HFF-Myc (cell line): ENCODE measurements around the gene IL1RAPL2.

Experiments
- DNase-seq: peaks from one replicate; pipeline ENCODE4 v3.0.0-alpha.2; 2011; ENCODE audit warnings: low read depth; ENCODE audit errors: extremely low read depth
- H3K4me3 ChIP-seq: replicated peaks from 2 replicates; pipeline ENCODE4 v1.5.1; 2011; ENCODE audit warnings: low read depth, mild to moderate bottlenecking, control low read depth, low read length
- TF ChIP-seq, protein P1 (sequence below): IDR thresholded peaks from 2 replicates; pipeline ENCODE4 v1.5.1; 2012; ENCODE audit warnings: mild to moderate bottlenecking, low read depth, low read length, control low read depth; ENCODE audit errors: missing control alignments

IL1RAPL2 gene

DNA sequence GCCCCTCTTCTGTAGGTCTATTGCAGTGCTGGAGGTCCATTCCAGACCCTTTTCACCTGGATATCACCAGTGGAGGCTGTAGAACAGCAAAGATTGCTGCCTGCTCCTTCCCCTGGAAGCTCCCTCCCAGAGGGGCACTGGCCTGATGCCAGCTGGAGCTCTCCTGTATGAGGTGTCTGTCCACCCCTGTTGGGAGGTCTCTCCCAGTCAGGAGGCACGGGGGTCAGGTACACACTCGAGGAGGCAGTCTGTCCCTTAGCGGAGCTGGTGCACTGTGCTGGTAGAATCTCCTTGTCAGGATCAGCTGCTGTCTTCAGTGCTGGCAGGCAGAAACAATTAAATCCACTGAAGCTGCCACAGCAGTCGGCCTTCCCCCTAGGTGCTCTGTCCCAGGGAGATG is 276.6 kb downstream of the IL1RAPL2 start:
- TF ChIP-seq, protein P1, sequence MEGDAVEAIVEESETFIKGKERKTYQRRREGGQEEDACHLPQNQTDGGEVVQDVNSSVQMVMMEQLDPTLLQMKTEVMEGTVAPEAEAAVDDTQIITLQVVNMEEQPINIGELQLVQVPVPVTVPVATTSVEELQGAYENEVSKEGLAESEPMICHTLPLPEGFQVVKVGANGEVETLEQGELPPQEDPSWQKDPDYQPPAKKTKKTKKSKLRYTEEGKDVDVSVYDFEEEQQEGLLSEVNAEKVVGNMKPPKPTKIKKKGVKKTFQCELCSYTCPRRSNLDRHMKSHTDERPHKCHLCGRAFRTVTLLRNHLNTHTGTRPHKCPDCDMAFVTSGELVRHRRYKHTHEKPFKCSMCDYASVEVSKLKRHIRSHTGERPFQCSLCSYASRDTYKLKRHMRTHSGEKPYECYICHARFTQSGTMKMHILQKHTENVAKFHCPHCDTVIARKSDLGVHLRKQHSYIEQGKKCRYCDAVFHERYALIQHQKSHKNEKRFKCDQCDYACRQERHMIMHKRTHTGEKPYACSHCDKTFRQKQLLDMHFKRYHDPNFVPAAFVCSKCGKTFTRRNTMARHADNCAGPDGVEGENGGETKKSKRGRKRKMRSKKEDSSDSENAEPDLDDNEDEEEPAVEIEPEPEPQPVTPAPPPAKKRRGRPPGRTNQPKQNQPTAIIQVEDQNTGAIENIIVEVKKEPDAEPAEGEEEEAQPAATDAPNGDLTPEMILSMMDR = no peak

DNA sequence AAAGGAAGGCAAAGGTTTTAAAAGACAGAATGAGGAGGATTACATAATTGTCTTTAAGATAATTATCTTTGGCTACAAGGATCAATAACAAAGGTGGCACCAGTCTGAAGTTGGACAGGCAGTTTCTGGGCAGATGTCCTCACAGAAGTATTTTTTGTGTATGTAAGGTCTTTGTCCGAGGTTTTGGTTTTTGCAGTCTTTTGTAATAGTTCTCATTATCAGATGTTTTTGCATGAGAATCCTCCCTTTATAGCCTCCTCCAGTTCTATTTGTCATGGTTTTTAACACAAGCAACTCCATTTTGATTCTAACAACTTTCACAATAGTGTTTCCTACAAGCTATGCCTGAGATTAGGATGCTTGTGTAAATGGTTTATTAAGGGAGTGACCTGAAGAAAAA is 286.2 kb downstream of the IL1RAPL2 start:
- H3K4me3 ChIP-seq = no peak overlapping the region
- TF ChIP-seq, protein P1 = no peak
- DNase-seq = no peak

More for the DNA sequence above, 276.6 kb downstream of the IL1RAPL2 start:
- H3K4me3 ChIP-seq = no peak overlapping the region
- DNase-seq = no peak

DNA sequence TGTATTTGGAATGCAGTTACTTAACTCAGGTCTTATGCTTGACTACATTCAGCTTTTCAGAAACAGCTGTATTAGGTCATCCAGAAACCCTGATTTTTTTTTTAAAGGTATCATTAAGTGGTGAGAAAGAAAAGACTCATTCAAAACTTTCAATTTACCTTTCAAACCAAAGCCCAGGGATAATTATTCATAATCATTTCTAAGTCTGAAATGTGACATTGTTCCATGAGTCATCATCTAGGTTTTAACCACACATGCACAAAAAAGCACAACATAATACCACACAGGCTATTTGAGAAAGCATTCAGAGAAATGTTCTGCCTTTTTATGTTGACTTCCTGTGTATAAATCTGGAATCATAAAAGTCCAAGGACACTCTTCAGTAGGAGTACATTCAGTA is 288.2 kb downstream of the IL1RAPL2 start:
- H3K4me3 ChIP-seq = no peak overlapping the region
- no peak for DNase-seq
- TF ChIP-seq, protein P1 = no peak

DNA sequence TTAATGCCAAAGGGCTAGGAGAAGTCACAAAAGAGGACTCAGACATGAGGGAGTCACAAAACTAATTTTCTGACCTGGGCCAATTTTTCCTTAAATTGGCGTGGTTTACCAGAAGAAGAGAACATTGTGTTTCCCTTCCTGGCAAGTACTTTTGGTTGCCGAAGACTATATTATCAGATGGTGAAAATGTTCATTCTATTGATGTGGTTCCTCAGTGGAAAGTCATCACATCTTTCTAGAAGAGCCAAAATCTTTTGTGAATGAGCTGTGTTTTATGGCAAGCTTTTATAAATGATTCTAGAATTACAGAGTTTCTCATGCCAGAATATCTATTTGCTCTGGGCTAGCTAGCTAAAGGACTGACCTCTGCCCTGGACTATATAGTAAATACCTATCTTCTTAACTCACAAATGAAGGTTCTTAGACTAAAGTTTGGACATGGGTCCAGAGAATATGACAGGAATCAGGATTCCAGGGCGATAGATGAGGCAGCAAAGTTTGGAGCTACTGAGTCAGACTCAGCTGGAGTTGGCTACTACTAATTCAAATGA is 288.9 kb downstream of the IL1RAPL2 start:
- TF ChIP-seq, protein P1 = no peak
- no peak for DNase-seq
- no peak overlapping the region for H3K4me3 ChIP-seq

DNA sequence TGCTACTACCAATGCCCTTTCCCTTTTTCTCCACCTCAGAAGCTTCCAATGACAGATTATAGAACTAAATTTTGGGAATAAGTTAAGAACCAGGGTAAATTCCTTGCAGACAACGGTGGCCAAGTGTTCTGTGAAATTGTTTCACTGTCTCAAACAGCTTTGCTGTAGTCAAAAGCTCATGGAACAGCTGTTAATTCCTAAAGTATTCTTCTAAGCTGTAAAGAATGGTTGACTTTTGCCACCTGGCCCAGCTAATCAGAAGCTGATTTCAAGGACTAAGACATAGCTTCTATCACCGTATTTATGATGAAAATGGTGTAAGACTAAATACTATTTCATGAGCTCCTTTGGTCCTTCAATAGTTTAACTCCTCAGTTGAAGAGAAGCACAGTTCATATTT is 297.5 kb downstream of the IL1RAPL2 start:
- TF ChIP-seq, protein P1 = no peak
- no peak for DNase-seq
- H3K4me3 ChIP-seq = no peak overlapping the region

DNA sequence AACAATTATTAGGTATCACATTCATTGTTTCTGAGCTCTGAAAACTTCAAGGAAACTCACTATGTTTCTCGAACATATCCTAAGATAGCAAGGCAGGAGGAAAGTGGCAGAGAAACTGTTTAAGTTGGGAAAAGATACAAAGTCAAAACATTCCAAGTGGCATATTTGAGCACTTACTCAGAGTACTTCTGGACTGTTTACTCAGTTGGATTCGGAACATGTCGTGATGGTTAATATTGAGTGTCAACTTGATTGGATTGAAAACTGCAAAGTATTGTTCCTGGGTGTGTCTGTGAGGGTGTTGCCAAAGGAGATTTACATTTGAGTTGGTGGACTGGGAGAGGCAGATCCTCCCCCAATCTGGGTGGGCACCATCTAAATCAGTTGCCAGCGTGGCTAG is 298.3 kb downstream of the IL1RAPL2 start:
- no peak for DNase-seq
- TF ChIP-seq, protein P1 = no peak

DNA sequence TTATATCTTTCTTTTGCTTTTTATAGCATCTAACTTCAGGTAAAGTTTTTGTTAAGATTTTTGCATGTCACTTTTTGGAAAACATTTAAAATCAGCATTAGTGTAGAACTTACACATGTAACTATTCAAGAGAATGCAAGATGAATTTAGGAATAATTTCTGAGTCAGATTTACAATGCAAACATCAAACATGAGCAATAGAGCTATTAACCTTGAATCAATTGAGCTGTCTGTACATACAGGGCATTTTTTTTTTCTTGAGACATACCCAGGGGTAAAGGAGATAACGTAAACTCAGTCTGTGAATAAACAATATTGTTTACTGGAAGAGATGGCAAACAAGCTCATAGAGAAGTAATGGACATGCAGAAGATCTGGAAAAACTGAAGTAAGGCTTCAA is 311.5 kb downstream of the IL1RAPL2 start:
- TF ChIP-seq, protein P1 = no peak
- DNase-seq = no peak
- H3K4me3 ChIP-seq = no peak overlapping the region

More for the DNA sequence above, 298.3 kb downstream of the IL1RAPL2 start:
- no peak overlapping the region for H3K4me3 ChIP-seq
